Measurements from ENCODE around the gene UQCC2.

UQCC2 gene

DNA sequence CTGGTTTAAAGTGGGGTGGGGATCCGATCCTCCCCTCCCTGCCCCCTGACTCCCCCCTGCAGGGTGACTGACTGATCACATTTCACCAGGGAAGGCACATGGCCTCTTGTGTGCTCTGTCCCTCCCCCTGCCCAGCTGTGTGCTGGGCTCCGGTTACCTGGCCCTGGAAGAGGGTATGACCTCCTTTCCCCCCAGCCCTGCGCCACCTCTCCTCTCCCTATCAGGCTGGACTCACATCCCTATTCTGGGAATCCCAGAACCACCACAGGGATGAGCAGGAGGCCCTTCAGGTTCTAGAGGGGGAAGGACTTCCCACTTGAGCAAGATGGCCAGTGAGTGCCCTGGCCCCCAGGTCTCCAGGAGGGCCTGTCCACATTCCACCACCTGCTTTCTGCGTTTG is 37.3 kb upstream of the UQCC2 start:
- no peaks in the 10 kb centered on the region for H3K9me3 ChIP-seq (ENCODE audit: control insufficient read depth, insufficient read depth, low read length)
- no peak overlapping the region for H3K9ac ChIP-seq (ENCODE audit: low read depth, low read length)
- H3K4me1 ChIP-seq (ENCODE audit: insufficient read depth, low read length), result peaks cover 44% of the 10 kb centered on the region
- H3K36me3 ChIP-seq (ENCODE audit: insufficient read depth, low read length), result no peaks in the 10 kb centered on the region

DNA sequence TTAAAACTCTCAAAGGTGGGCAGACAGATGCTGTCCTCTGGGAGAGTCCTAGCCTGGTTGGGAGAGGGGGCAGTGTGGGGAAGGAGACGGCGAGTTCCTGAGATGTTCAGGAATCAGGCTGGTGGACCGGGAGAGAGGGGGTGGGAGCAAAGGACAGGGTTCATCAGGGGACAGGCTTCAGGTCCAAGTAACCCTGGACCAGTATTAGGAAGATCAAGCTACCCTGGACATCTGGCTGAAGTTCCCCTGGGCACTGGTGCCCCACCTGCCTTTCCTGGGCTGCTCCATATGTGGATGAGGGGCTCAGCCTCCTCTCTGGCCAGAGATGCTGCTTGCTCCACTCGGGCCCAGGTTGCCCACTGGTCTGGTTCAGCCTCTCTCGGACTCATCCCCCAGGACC is 36.3 kb upstream of the UQCC2 start:
- H3K4me1 ChIP-seq (ENCODE audit: insufficient read depth, low read length), result peaks cover 44% of the 10 kb centered on the region
- H3K9me3 ChIP-seq (ENCODE audit: control insufficient read depth, insufficient read depth, low read length), result no peaks in the 10 kb centered on the region
- H3K36me3 ChIP-seq (ENCODE audit: insufficient read depth, low read length), result no peaks in the 10 kb centered on the region

DNA sequence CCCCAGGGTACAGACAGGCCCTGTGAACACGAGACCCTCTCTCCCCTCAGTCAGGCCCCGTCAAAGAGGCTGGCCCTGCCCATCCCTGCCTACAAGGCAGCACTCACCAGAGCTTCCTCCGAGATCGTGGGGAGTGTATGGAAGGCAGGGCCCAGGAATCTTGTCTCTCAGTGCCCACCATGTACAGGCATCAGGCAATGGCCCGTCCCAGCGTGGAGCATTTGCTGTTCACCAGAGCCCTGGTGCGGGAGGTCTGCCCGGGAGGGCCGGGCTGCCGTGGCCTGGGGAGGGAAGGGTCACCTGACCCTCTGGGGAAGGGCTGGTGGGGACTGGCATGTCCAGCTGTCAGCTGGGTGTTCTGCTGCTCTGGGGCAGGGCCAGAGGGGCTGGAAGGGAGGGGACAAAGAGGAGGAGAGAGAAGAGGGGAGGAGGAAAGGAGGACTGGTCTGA is 35.2 kb upstream of the UQCC2 start, which contains the start of gene IP6K3:
IP6K3 (minus strand) TSS at position 255 of the 450 bp plus-strand sequence. CDS start 11,429 bp downstream, outside the sequence.
- H3K36me3 ChIP-seq (ENCODE audit: insufficient read depth, low read length), result no peaks in the 10 kb centered on the region
- H3K4me1 ChIP-seq (ENCODE audit: insufficient read depth, low read length), result peaks cover 37% of the 10 kb centered on the region
- H3K9me3 ChIP-seq (ENCODE audit: control insufficient read depth, insufficient read depth, low read length), result no peaks in the 10 kb centered on the region
- H3K9ac ChIP-seq (ENCODE audit: low read depth, low read length), result peak within 1 kb of the TSS; percentile 46

More for the DNA sequence above, 36.3 kb upstream of the UQCC2 start:
- H3K9ac ChIP-seq (ENCODE audit: low read depth, low read length), result no peak overlapping the region

DNA sequence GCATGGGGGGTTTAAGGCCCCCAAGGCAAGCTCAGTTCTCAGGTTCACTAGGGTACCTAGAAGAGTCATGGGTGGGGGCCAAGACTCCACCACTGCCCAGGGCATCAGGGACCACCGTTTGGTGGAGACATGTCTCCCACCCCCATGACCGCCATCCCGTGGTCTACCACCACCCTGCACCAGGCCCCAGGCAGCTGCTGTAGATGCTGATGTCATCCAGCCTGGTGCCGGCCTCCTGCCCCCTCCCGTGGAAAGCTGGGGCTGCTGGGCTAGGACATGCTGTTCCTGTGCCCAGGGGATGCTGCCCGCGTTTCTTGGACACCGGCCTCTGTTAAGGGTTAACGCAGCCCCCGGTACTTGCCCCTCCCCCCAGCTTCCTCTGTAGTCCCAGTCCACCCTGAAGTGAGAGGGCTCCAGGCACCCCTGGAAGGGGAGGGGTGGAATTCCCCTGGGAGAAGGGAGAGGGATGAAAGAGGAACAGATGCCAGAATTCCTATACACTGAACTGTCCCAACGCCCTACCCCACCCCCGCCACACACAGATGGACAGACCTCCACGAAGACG is 34.6 kb upstream of the UQCC2 start:
- H3K9me3 ChIP-seq (ENCODE audit: control insufficient read depth, insufficient read depth, low read length), result no peaks in the 10 kb centered on the region
- peak overlapping the region; percentile 46; the same call in 1 of the 2 replicates for H3K9ac ChIP-seq (ENCODE audit: low read depth, low read length)
- H3K36me3 ChIP-seq (ENCODE audit: insufficient read depth, low read length), result no peaks in the 10 kb centered on the region
- H3K4me1 ChIP-seq (ENCODE audit: insufficient read depth, low read length), result peaks cover 36% of the 10 kb centered on the region

DNA sequence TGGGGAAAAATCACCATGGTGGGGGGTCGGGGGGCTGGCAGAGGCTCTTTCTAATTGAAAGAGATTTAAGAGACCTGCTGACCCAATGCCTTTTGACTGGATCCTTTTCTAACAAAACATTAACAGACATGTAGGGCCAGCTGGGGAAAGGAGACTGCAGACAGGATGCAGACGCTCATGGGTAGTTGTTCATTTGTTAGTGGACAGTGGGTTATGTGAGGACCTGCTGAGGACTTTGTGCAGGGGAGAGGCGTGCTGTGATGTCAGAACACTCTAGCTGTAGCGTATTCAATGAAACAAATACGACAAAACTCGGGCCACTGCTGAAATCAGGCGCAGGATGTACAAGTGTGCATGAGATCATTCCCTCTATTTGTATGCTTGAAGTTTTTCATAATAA is 34.0 kb upstream of the UQCC2 start:
- Histone ChIP-seq H3K9ac (ENCODE audit: low read depth, low read length) (peak overlapping the region; percentile 46; the same call in 1 of the 2 replicates), H3K36me3 (ENCODE audit: insufficient read depth, low read length) (no peaks in the 10 kb centered on the region), H3K4me1 (ENCODE audit: insufficient read depth, low read length) (peaks cover 36% of the 10 kb centered on the region), H3K9me3 (ENCODE audit: control insufficient read depth, insufficient read depth, low read length) (no peaks in the 10 kb centered on the region)

DNA sequence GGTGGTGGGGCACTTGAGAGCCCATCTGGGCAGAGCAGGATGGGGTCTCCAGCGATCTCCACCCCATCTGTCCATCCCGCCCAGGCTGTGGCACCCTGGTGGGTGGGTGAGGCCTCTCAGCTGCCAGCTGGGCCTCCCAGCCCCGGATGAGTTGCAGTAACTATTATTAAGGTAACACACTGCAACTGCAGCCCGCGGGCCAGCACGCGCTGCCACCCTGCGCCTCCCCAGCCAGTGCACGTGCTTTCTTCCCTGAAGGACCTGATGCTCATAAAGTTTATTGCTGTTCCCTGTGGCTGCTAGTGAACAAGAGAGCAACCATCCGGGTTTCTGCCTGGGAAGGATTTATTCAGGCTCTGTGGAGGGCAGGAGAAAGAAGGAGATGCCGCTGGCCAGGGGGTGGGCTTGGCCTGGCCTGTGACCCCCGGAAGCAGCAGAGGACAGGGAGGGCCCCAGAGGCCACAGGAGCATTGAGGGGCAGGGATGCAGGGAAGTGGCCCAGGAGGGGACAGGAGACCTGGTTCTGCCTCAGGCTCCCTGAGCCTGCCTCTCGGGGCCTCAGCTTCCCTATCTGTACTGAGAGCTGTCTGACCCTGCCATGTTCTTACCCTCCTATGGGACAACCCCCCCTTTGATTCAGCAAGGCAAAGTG is 33.5 kb upstream of the UQCC2 start:
- peak overlapping the region; percentile 46; the same call in 1 of the 2 replicates for H3K9ac ChIP-seq (ENCODE audit: low read depth, low read length)
- H3K9me3 ChIP-seq (ENCODE audit: control insufficient read depth, insufficient read depth, low read length), result no peaks in the 10 kb centered on the region
- peaks cover 36% of the 10 kb centered on the region for H3K4me1 ChIP-seq (ENCODE audit: insufficient read depth, low read length)
- H3K36me3 ChIP-seq (ENCODE audit: insufficient read depth, low read length), result no peaks in the 10 kb centered on the region

DNA sequence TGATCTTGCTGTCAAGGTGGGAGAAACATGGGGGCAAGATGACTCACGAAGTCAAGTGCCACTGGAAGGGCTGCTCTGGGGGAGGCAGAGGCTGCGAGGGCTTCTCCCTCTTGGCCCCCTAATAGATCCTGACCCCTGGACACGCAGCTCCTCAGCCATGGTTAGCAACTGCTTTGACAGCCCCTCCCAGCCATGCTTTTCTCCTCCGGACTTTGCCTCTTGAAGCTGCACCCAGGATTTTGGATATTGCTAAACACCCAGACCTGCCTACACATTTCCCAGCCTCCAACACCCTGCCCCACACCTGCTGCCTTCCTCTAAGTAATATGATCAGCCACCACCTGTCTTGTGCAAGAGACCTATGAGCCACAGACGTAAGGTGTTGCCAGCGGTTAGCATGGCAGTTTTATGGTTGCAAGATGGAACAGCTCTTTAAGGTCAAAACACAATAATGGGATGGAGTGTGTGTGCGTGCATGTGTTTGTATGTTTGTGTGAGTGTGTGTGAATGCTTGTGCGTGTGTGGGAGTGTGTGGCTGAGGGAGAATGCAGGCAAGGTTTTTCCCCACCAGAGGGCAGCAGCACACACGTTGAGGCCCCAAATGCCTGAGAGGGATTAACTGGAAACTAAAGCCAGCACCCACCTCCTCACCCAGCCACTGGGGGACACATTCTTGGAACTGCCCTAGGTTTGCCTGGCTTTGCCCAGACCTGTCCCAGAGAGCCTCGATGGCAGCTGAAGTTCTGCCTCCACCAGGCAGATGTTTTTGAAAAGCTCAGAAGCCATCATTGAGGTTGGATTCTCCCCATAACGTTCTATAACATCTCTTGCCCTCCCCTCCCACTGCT is 32.7 kb upstream of the UQCC2 start:
- Histone ChIP-seq H3K9ac (ENCODE audit: low read depth, low read length) (no peak overlapping the region), H3K9me3 (ENCODE audit: control insufficient read depth, insufficient read depth, low read length) (no peaks in the 10 kb centered on the region), H3K4me1 (ENCODE audit: insufficient read depth, low read length) (peaks cover 36% of the 10 kb centered on the region), H3K36me3 (ENCODE audit: insufficient read depth, low read length) (no peaks in the 10 kb centered on the region)

DNA sequence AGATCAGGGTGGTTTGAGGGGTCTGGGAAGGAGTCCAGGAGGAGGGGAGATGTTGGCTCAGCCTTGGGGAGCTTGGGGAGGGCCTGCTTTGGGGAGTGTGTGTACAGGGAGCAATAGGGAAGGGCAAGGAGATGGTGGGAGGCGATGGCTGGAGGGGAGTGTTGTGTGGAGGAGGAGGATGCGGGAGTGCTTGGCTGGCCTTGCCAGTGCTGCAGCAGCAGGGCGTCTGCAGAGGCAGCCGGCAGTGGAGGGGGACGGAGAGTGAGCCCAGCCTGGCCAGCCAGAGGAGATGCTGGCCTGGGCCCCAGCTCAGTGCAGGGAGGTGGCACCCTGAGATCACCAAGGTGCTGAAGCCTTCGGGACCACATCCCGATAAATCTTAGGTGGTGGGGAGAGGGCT is 31.3 kb upstream of the UQCC2 start:
- H3K9me3 ChIP-seq (ENCODE audit: control insufficient read depth, insufficient read depth, low read length), result no peaks in the 10 kb centered on the region
- peaks cover 28% of the 10 kb centered on the region for H3K4me1 ChIP-seq (ENCODE audit: insufficient read depth, low read length)
- no peak overlapping the region for H3K9ac ChIP-seq (ENCODE audit: low read depth, low read length)
- H3K36me3 ChIP-seq (ENCODE audit: insufficient read depth, low read length), result no peaks in the 10 kb centered on the region

DNA sequence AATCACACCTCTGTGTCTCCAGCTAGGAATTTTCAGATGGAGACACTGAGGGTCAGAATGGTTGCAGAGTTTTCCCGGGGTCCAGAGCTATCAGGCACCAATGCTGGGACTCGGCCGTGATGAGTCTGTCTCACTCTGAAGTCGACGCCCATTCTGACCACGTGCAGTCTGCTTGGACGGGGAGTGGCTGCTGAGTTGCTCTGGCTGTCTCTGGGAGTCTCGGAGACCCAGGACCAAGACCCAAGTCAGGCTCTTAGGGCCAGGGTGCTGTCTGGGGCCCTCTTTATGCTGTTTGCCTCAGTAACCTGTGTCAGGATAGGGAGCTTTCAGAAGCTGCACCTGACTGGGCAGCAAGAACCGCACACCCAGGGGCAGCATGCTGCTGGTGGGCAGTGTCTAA is 30.6 kb upstream of the UQCC2 start:
- peaks cover 21% of the 10 kb centered on the region for H3K4me1 ChIP-seq (ENCODE audit: insufficient read depth, low read length)
- H3K9me3 ChIP-seq (ENCODE audit: control insufficient read depth, insufficient read depth, low read length), result no peaks in the 10 kb centered on the region
- no peaks in the 10 kb centered on the region for H3K36me3 ChIP-seq (ENCODE audit: insufficient read depth, low read length)
- H3K9ac ChIP-seq (ENCODE audit: low read depth, low read length), result no peak overlapping the region

DNA sequence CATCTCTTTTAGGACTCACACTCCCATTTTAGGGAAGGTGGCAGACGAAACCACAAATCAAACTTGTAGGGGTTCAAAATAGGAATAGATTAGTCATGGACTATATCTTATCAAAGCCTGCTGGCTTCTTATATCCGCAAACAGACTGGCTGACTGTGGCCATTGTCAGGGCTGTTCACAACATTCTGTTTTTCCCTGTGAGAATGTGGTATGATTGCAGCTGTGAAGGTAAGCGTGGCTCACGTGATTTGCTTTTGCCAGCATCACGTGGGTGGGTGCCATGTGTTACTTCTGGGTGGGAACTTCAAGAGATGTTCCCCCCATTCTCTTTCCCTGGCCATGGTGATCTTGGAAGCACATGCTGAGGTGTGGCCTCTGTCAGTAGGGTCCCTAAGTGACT is 29.3 kb upstream of the UQCC2 start:
- Histone ChIP-seq H3K36me3 (ENCODE audit: insufficient read depth, low read length) (no peaks in the 10 kb centered on the region), H3K4me1 (ENCODE audit: insufficient read depth, low read length) (peaks cover 10% of the 10 kb centered on the region; the same call in 1 of the 2 replicates), H3K9me3 (ENCODE audit: control insufficient read depth, insufficient read depth, low read length) (no peaks in the 10 kb centered on the region), H3K9ac (ENCODE audit: low read depth, low read length) (no peak overlapping the region)

DNA sequence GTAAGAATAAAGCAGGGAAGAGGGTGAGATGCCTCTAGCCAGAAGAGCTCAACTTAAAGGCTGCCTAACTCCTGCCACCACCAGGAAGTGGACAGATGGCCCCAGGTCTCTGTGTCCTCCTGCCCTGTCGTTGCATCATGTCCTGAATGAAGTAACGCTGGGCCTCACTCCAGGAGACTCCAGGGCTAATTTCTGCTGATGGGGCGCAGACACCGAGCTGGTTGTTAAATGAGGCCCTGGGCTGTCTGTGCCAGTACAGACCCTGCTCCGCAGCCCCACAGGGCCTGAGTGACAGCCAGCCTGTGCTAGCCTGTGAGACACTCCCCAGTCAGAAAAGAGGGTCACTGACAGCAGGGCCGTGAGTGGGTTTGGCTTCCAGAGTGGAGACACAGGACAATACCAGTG is 28.7 kb upstream of the UQCC2 start:
- Histone ChIP-seq H3K4me1 (ENCODE audit: insufficient read depth, low read length) (peaks cover 4% of the 10 kb centered on the region; the same call in 1 of the 2 replicates), H3K9ac (ENCODE audit: low read depth, low read length) (no peak overlapping the region), H3K36me3 (ENCODE audit: insufficient read depth, low read length) (no peaks in the 10 kb centered on the region), H3K9me3 (ENCODE audit: control insufficient read depth, insufficient read depth, low read length) (no peaks in the 10 kb centered on the region)

DNA sequence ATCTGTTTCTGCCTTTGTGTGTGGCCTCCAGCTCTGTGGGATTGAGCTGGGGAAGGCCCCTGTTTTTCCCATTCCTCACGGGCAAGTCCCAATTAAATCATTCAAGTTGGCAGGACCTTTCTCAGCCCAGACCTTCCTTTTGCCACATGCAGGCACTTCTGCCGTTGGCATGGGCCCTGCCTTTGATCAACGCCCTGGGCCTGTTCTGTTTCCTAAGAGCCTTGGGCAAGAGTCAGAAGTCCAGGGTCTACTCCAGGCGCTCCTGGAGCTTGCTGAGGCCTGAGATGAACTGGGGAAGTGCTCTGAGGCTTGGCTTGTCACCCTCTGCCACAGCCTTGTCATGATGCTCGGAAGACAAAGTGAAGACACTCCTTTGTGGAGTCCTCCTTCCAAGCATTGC is 28.1 kb upstream of the UQCC2 start:
- H3K9me3 ChIP-seq (ENCODE audit: control insufficient read depth, insufficient read depth, low read length), result no peaks in the 10 kb centered on the region
- no peaks in the 10 kb centered on the region for H3K4me1 ChIP-seq (ENCODE audit: insufficient read depth, low read length)
- H3K9ac ChIP-seq (ENCODE audit: low read depth, low read length), result no peak overlapping the region
- no peaks in the 10 kb centered on the region for H3K36me3 ChIP-seq (ENCODE audit: insufficient read depth, low read length)

DNA sequence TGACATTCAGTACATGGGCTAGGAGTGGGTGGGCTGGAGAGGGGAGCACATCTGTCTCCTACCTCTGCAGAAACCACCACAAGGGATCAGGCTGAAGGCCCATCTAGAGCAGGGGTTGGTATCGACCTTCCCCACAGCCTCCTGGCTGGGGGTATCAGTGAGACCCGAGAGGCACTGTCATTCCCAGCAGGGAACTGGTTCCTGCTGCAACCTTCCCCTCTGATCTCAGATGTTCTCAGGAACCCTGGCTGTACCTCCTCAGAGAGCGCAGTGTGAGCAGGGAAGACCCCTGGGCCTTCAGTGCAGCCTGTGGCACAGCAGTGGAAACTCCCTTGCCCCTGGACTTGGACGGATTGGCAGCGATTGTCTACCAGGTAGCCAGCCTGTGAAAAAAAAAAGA is 27.4 kb upstream of the UQCC2 start:
- no peaks in the 10 kb centered on the region for H3K9me3 ChIP-seq (ENCODE audit: control insufficient read depth, insufficient read depth, low read length)
- H3K9ac ChIP-seq (ENCODE audit: low read depth, low read length), result no peak overlapping the region
- no peaks in the 10 kb centered on the region for H3K36me3 ChIP-seq (ENCODE audit: insufficient read depth, low read length)
- no peaks in the 10 kb centered on the region for H3K4me1 ChIP-seq (ENCODE audit: insufficient read depth, low read length)

DNA sequence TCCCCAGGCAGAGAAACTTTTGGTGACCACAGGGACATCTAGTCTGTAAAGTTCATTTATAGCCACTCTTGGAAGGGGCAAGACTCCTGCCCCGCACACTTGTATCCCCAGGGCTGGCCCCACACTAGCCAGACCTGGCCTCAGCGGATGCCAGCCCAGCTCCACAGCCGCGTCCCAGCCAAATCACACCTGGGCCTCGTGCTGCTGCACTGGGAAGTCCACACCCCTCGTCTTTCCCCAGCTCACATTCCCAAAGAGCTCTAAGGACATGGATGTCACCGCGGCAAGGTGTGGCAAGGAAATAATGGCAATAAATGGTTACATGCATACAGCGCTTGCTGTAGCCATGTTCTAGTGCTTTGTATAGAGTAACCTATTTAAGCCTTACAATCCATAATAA is 26.7 kb upstream of the UQCC2 start:
- Histone ChIP-seq H3K36me3 (ENCODE audit: insufficient read depth, low read length) (no peaks in the 10 kb centered on the region), H3K9ac (ENCODE audit: low read depth, low read length) (no peak overlapping the region), H3K9me3 (ENCODE audit: control insufficient read depth, insufficient read depth, low read length) (no peaks in the 10 kb centered on the region), H3K4me1 (ENCODE audit: insufficient read depth, low read length) (no peaks in the 10 kb centered on the region)
